Urinary bladder (tissue), 4 donors: Measurements from ENCODE around the gene KIF26A. TPM values are rescaled to one million over a fixed set of nuclear protein-coding genes. Genes with fewer than 3 reads are reported as not detected.

Experiments
- DNase-seq: peaks from one replicate; pipeline ENCODE4 v3.0.0-alpha.2; 2015; ENCODE audit errors: extremely low spot score
- H3K27ac ChIP-seq: one replicate; pipeline ENCODE4 v1.5.1; 2013; ENCODE audit warnings: low read depth, mild to moderate bottlenecking, moderate library complexity
- H3K36me3 ChIP-seq: one replicate; pipeline ENCODE4 v1.6.1; 2013; ENCODE audit warnings: mild to moderate bottlenecking, moderate library complexity; ENCODE audit not compliant: insufficient read depth
- H3K4me1 ChIP-seq: one replicate; pipeline ENCODE4 v1.6.1; 2013; ENCODE audit warnings: mild to moderate bottlenecking, moderate library complexity; ENCODE audit not compliant: insufficient read depth
- H3K4me3 ChIP-seq: one replicate; pipeline ENCODE4 v1.5.1; 2013; ENCODE audit warnings: low read depth, low read length
- WGBS: extraction: QIAGEN DNeasy Blood & Tissue Kit; methylation state at CpG from one replicate; pipeline ENCODE4 v1.1.7; 2013; 5-methylcytosine and 5-hydroxymethylcytosine counted together
- polyA plus RNA-seq: library from polyadenylated mRNA; stranded (reverse); fragments of 200-250 nt; gene quantifications from one replicate; pipeline ENCODE4 v1.2.3, GENCODE V29; 2013
- total RNA-seq: library from RNA; depleted of rRNA; stranded (reverse); fragments of >200 nt; gene quantifications from one replicate; pipeline ENCODE4 v1.2.3, GENCODE V29; 2014
- donor health status: healthy with polysubstance abuse.
- donor health status: healthy.

Gene KIF26A
- total and polyA plus RNA-seq, 2 donors, result 5.7 to 8.5 TPM

GRCh38 chr14:104178279-104178678, 39.9 kb downstream of the KIF26A start:
- 60% methylated on average over 23 of the region's 23 CpGs for WGBS
- no peak for DNase-seq
- H3K27ac ChIP-seq, result no peak overlapping the region

GRCh38 chr14:104179126-104179525, 40.7 kb downstream of the KIF26A start:
- H3K4me1 ChIP-seq, result no peaks in the 10 kb centered on the region
- no peak overlapping the region for H3K27ac ChIP-seq
- DNase-seq, result no peak
- no peaks in the 10 kb centered on the region for H3K36me3 ChIP-seq
- no peak overlapping the region for H3K4me3 ChIP-seq
- WGBS, result 91% methylated on average over 21 of the region's 21 CpGs

More at GRCh38 chr14:104178279-104178678, 39.9 kb downstream of the KIF26A start:
- H3K36me3 ChIP-seq, result no peaks in the 10 kb centered on the region
- H3K4me1 ChIP-seq, result no peaks in the 10 kb centered on the region
- H3K4me3 ChIP-seq, result no peak overlapping the region

- Histone ChIP-seq H3K27ac (no peak overlapping the region), H3K36me3 (no peaks in the 10 kb centered on the region), H3K4me1 (no peaks in the 10 kb centered on the region), H3K4me3 (no peak overlapping the region)
- WGBS, result 94% methylated on average over 42 of the region's 42 CpGs
- DNase-seq, result no peak
These were observed 41.3 kb downstream of the KIF26A start for GRCh38 chr14:104179564-104180129.

- no peak overlapping the region for H3K27ac ChIP-seq
- no peak for DNase-seq
- WGBS, result 76% methylated on average over 26 of the region's 26 CpGs
- H3K4me1 ChIP-seq, result no peaks in the 10 kb centered on the region
- H3K36me3 ChIP-seq, result no peaks in the 10 kb centered on the region
- H3K4me3 ChIP-seq, result no peak overlapping the region
These were observed 42.3 kb downstream of the KIF26A start for GRCh38 chr14:104180561-104181165.

GRCh38 chr14:104181761-104182530, 43.6 kb downstream of the KIF26A start:
- Histone ChIP-seq H3K36me3 (no peaks in the 10 kb centered on the region), H3K4me1 (no peaks in the 10 kb centered on the region), H3K27ac (no peak overlapping the region), H3K4me3 (no peak overlapping the region)
- DNase-seq, result no peak
- 78% methylated on average over 27 of the region's 27 CpGs for WGBS

- WGBS, result 91% methylated on average over 16 of the region's 16 CpGs
- H3K36me3 ChIP-seq, result no peaks in the 10 kb centered on the region
These were observed 44.6 kb downstream of the KIF26A start for GRCh38 chr14:104182857-104183425.

GRCh38 chr14:104183796-104184195, 45.4 kb downstream of the KIF26A start:
- Histone ChIP-seq H3K4me1 (no peaks in the 10 kb centered on the region), H3K27ac (no peak overlapping the region), H3K4me3 (no peak overlapping the region), H3K36me3 (no peaks in the 10 kb centered on the region)
- 79% methylated on average over 13 of the region's 13 CpGs for WGBS
- DNase-seq, result no peak

More at GRCh38 chr14:104182857-104183425, 44.6 kb downstream of the KIF26A start:
- Histone ChIP-seq H3K27ac (no peak overlapping the region), H3K4me3 (no peak overlapping the region), H3K4me1 (no peaks in the 10 kb centered on the region)
- DNase-seq, result no peak

GRCh38 chr14:104184506-104184905, 46.1 kb downstream of the KIF26A start:
- WGBS, result 77% methylated on average over 12 of the region's 12 CpGs
- no peaks in the 10 kb centered on the region for H3K4me1 ChIP-seq
- H3K27ac ChIP-seq, result no peak overlapping the region
- DNase-seq, result no peak
- no peak overlapping the region for H3K4me3 ChIP-seq
- no peaks in the 10 kb centered on the region for H3K36me3 ChIP-seq

- H3K27ac ChIP-seq, result no peak overlapping the region
- no peak for DNase-seq
- WGBS, result 57% methylated on average over 20 of the region's 20 CpGs
These were observed 46.6 kb downstream of the KIF26A start for GRCh38 chr14:104184911-104185499.

GRCh38 chr14:104185916-104186495, 47.6 kb downstream of the KIF26A start:
- DNase-seq, result no peak
- Histone ChIP-seq H3K27ac (no peak overlapping the region), H3K4me1 (no peaks in the 10 kb centered on the region), H3K36me3 (no peaks in the 10 kb centered on the region), H3K4me3 (no peak overlapping the region)
- WGBS, result 75% methylated on average over 16 of the region's 16 CpGs

More at GRCh38 chr14:104184911-104185499, 46.6 kb downstream of the KIF26A start:
- no peaks in the 10 kb centered on the region for H3K36me3 ChIP-seq
- no peaks in the 10 kb centered on the region for H3K4me1 ChIP-seq
- no peak overlapping the region for H3K4me3 ChIP-seq

GRCh38 chr14:104186575-104186974, 48.2 kb downstream of the KIF26A start:
- no peaks in the 10 kb centered on the region for H3K4me1 ChIP-seq
- H3K4me3 ChIP-seq, result no peak overlapping the region
- H3K27ac ChIP-seq, result no peak overlapping the region
- no peak for DNase-seq
- 68% methylated on average over 12 of the region's 12 CpGs for WGBS
- no peaks in the 10 kb centered on the region for H3K36me3 ChIP-seq

- Histone ChIP-seq H3K4me1 (no peaks in the 10 kb centered on the region), H3K27ac (no peak overlapping the region), H3K36me3 (no peaks in the 10 kb centered on the region), H3K4me3 (no peak overlapping the region)
- no peak for DNase-seq
- WGBS, result 86% methylated on average over 27 of the region's 27 CpGs
These were observed 48.9 kb downstream of the KIF26A start for GRCh38 chr14:104187121-104187889.
